Spleen (tissue), 7 donors: ENCODE measurements around the gene ADARB2.

Experiments
- POLR2A ChIP-seq, 3 donors: fragments of 450-650 bp; IDR thresholded peaks; one replicate each; pipeline ENCODE4 v1.5.1; 2017; ENCODE audit warnings: antibody characterized with exemption in 3 of 3, mild to moderate bottlenecking in 1 of 3
- TF ChIP-seq, protein P1 (sequence below), 11 experiments: fragments of 200-600 bp in 7 of 11; fragments of 450-650 bp in 4 of 11; sonication (generic) in 4 of 11; IDR thresholded peaks in 8 of 11; conservative IDR thresholded peaks in 3 of 11; 1 replicate in 7 of 11; 2 replicates in 4 of 11; pipeline versions ENCODE4 v1.4.0 to v1.8.0; 2016 to 2021; ENCODE audit warnings: antibody characterized with exemption in 11 of 11, inconsistent platforms in 4 of 11, mild to moderate bottlenecking in 1 of 11
- donor health status: DM: no; HTN: no; CAD: no; lungs with moderate emphysema.
- donor health status: DM: no; HTN: no; CAD: no.
- donor health status: DM: no; HTN: no; CAD: no.

DNA sequence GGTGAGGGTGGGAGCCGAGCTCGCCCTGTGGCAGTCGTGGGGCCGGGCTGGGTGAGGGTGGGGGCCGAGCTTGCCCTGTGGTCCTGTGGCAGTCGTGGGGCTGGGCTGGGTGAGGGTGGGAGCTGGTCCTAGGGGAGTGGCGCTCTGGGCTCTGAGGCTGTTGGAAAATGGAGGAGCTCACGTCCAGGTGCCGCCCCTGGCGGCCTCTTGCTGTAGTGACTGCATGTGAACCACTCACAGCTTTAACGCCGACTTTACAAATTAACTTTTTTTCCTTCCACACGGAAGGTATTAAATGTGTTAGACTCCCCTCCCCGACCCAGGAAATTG, 368.5 kb downstream of the ADARB2 start:
- TF ChIP-seq, protein P1, sequence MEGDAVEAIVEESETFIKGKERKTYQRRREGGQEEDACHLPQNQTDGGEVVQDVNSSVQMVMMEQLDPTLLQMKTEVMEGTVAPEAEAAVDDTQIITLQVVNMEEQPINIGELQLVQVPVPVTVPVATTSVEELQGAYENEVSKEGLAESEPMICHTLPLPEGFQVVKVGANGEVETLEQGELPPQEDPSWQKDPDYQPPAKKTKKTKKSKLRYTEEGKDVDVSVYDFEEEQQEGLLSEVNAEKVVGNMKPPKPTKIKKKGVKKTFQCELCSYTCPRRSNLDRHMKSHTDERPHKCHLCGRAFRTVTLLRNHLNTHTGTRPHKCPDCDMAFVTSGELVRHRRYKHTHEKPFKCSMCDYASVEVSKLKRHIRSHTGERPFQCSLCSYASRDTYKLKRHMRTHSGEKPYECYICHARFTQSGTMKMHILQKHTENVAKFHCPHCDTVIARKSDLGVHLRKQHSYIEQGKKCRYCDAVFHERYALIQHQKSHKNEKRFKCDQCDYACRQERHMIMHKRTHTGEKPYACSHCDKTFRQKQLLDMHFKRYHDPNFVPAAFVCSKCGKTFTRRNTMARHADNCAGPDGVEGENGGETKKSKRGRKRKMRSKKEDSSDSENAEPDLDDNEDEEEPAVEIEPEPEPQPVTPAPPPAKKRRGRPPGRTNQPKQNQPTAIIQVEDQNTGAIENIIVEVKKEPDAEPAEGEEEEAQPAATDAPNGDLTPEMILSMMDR (IDR thresholded peaks at IDR 0.05 in 8 of 11, conservative IDR thresholded peaks at IDR 0.05 in 3 of 11), result peak in 9 of 11 experiments; percentile 7 to 66 (median 34)
- TF ChIP-seq POLR2A (IDR thresholded peaks at IDR 0.05), result no peak
